IPS DF 4.7 (cell line): ENCODE data around the gene CRTAC1.

Experiments used
- DNase-seq: peaks from one replicate; pipeline ENCODE4 v3.0.0-alpha.2; 2013; ENCODE audit warnings: low spot score; ENCODE audit errors: extremely low read depth

CRTAC1 gene

GRCh38 chr10:97974526-97975525 is 55.6 kb downstream of the CRTAC1 start:
- no peak for DNase-seq

- DNase-seq, result no peak
These were observed 56.3 kb downstream of the CRTAC1 start for GRCh38 chr10:97974100-97974499.

- DNase-seq, result no peak
These were observed 60.8 kb downstream of the CRTAC1 start for GRCh38 chr10:97969538-97970079.

GRCh38 chr10:97964748-97965147 is 65.7 kb downstream of the CRTAC1 start:
- DNase-seq, result no peak

GRCh38 chr10:97961945-97962344 is 68.5 kb downstream of the CRTAC1 start:
- DNase-seq, result no peak

GRCh38 chr10:97960269-97961056 is 70.0 kb downstream of the CRTAC1 start:
- DNase-seq, result no peak

GRCh38 chr10:97949462-97949861 is 81.0 kb downstream of the CRTAC1 start:
- DNase-seq, result no peak

GRCh38 chr10:97948822-97949221 is 81.6 kb downstream of the CRTAC1 start:
- DNase-seq, result no peak

- DNase-seq, result no peak
These were observed 85.6 kb downstream of the CRTAC1 start for GRCh38 chr10:97944772-97945171.

- DNase-seq, result no peak
These were observed 87.1 kb downstream of the CRTAC1 start for GRCh38 chr10:97943294-97943693.

GRCh38 chr10:97940534-97940933 is 89.9 kb downstream of the CRTAC1 start:
- no peak for DNase-seq

GRCh38 chr10:97939446-97939990 is 90.9 kb downstream of the CRTAC1 start:
- no peak for DNase-seq

GRCh38 chr10:97937928-97938327 is 92.5 kb downstream of the CRTAC1 start:
- no peak for DNase-seq

GRCh38 chr10:97937054-97937453 is 93.4 kb downstream of the CRTAC1 start:
- DNase-seq, result no peak

- DNase-seq, result no peak
These were observed 94.3 kb downstream of the CRTAC1 start for GRCh38 chr10:97936126-97936525.

GRCh38 chr10:97932932-97933530 is 97.4 kb downstream of the CRTAC1 start:
- DNase-seq, result no peak

- no peak for DNase-seq
These were observed 99.4 kb downstream of the CRTAC1 start for GRCh38 chr10:97931041-97931440.

GRCh38 chr10:97928897-97929296 is 101.5 kb downstream of the CRTAC1 start:
- no peak for DNase-seq

- no peak for DNase-seq
These were observed 102.8 kb downstream of the CRTAC1 start for GRCh38 chr10:97927622-97928021.

GRCh38 chr10:97926055-97926454 is 104.4 kb downstream of the CRTAC1 start:
- no peak for DNase-seq

- DNase-seq, result no peak
These were observed 105.0 kb downstream of the CRTAC1 start for GRCh38 chr10:97925308-97925938.
